Measurements from ENCODE around the gene GPR27. TPM values are rescaled to one million over a fixed set of nuclear protein-coding genes. Genes with fewer than 3 reads are reported as not detected.

The GPR27 gene
- total RNA-seq, 1 experiment from 2014 or later, result 15.5 TPM

DNA sequence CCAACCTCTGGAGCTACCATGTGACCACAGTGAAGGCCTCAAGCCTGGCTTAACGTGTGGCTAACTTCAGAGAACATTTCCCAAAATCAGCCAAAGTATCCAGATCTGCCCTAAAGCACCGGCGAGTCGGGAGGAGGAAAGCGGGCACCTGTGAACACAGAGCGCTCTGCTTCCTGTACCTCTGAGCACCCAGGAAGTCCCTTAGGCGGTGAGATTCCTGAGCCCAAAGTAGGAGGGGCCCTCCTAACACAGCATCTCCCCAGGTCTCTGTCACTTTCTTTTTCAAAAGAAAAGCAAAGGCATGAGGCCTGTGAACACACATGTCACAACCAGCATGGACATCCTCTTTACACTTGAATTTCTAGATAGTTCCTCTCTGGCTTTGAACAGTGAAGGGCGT, 27.5 kb upstream of the GPR27 start:
- Histone ChIP-seq H3K56ac (ENCODE audit: insufficient read length, low read depth, low read length) (no peak overlapping the region), H3K4me2 (ENCODE audit: insufficient read depth, insufficient read length, low read length) (peak overlapping the region; percentile 88), H4K5ac (ENCODE audit: insufficient read length, low read depth, low read length) (no peak overlapping the region), H3K4me1 (ENCODE audit: insufficient read depth, low read length) (peaks cover 5% of the 10 kb centered on the region; the same call in 1 of the 2 replicates), H2BK20ac (ENCODE audit: low read depth, low read length, poor library complexity, severe bottlenecking) (no peak overlapping the region), H3K9me3 (ENCODE audit: control insufficient read depth, low read depth, low read length) (no peaks in the 10 kb centered on the region), H4K20me1 (ENCODE audit: control insufficient read depth, insufficient read depth, insufficient read length) (no peaks in the 10 kb centered on the region), H2AK5ac (ENCODE audit: insufficient read length, low read length) (no peak overlapping the region), H4K91ac (ENCODE audit: insufficient read length, low read depth, low read length) (no peak overlapping the region), H3K79me2 (ENCODE audit: insufficient read depth, low read length) (no peaks in the 10 kb centered on the region), H3K27me3 (ENCODE audit: insufficient read depth, low read length) (peaks cover 6% of the 10 kb centered on the region; the same call in 1 of the 2 replicates), H3K9ac (ENCODE audit: extremely low read depth, insufficient read length, low read length) (no peak overlapping the region), H2BK12ac (ENCODE audit: insufficient read length, low read depth, low read length) (no peak overlapping the region), H2BK5ac (ENCODE audit: insufficient read length, low read length) (no peak overlapping the region), H2BK120ac (ENCODE audit: low read depth, low read length, poor library complexity, severe bottlenecking) (no peak overlapping the region), H3K79me1 (ENCODE audit: insufficient read depth, low read depth, low read length, poor library complexity, severe bottlenecking) (no peaks in the 10 kb centered on the region), H3K18ac (ENCODE audit: insufficient read length, low read depth, low read length) (no peak overlapping the region), H3K23ac (ENCODE audit: insufficient read length, low read depth, low read length) (no peak overlapping the region), H3K27ac (ENCODE audit: insufficient read length, low read depth, low read length) (no peak overlapping the region), H2BK15ac (ENCODE audit: low read depth, low read length) (no peak overlapping the region), H2AFZ (ENCODE audit: low read length) (no peak overlapping the region), H3K14ac (ENCODE audit: insufficient read depth, low read length) (no peak overlapping the region), H3K4ac (ENCODE audit: low read depth, low read length) (no peak overlapping the region), H4K8ac (replicated peaks; ENCODE audit: insufficient read length, low read depth, low read length) (no peak overlapping the region), H3T11ph (ENCODE audit: low read length) (no peak overlapping the region), H3K23me2 (ENCODE audit: insufficient read length, low read depth, low read length, poor library complexity, severe bottlenecking) (peaks cover 9% of the 10 kb centered on the region)
- Mint-ChIP-seq H3K27me3 (ENCODE audit: low read depth) (peaks cover 39% of the 10 kb centered on the region), H3K9me3 (no peaks in the 10 kb centered on the region), H3K4me3 (peak overlapping the region; percentile 65 to 83), H3K27ac (no peak overlapping the region), H3K4me1 (peaks cover 30 to 44% of the 10 kb centered on the region in 2 experiments), H3K36me3 (ENCODE audit: insufficient read depth in 1 of 3, low read depth in 3 of 3) (0 out of 7 replicates have a peak, but pooled peaks cover 0 to 2% (median 0%) of the 10 kb centered on the region in 3 experiments)
- DNase-seq, result no peak
- TF ChIP-seq, protein P1, sequence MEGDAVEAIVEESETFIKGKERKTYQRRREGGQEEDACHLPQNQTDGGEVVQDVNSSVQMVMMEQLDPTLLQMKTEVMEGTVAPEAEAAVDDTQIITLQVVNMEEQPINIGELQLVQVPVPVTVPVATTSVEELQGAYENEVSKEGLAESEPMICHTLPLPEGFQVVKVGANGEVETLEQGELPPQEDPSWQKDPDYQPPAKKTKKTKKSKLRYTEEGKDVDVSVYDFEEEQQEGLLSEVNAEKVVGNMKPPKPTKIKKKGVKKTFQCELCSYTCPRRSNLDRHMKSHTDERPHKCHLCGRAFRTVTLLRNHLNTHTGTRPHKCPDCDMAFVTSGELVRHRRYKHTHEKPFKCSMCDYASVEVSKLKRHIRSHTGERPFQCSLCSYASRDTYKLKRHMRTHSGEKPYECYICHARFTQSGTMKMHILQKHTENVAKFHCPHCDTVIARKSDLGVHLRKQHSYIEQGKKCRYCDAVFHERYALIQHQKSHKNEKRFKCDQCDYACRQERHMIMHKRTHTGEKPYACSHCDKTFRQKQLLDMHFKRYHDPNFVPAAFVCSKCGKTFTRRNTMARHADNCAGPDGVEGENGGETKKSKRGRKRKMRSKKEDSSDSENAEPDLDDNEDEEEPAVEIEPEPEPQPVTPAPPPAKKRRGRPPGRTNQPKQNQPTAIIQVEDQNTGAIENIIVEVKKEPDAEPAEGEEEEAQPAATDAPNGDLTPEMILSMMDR (conservative IDR thresholded peaks at IDR 0.05), result no peak
- no CpG with 5 or more reads among the region's 8 CpGs for WGBS (ENCODE audit: extremely low coverage, insufficient read length, low lambda C conversion rate)

All from H9 (cell line).